GM04504 (cell line): Measurements from ENCODE around the gene NTN1.

Experiments used
- DNase-seq: peaks from one replicate; pipeline ENCODE4 v3.0.0-alpha.2; 2012; ENCODE audit warnings: low read depth

Gene NTN1

GRCh38 chr17:9006175-9006767 lies 15.0 kb upstream of the NTN1 start:
- no peak for DNase-seq

- DNase-seq, result no peak
These were observed 14.1 kb upstream of the NTN1 start for GRCh38 chr17:9007052-9007714.

- no peak for DNase-seq
These were observed 12.2 kb upstream of the NTN1 start for GRCh38 chr17:9009096-9009495.

GRCh38 chr17:9009737-9010136 lies 11.6 kb upstream of the NTN1 start:
- DNase-seq, result no peak

- no peak for DNase-seq
These were observed 10.3 kb upstream of the NTN1 start for GRCh38 chr17:9011001-9011400.

- no peak for DNase-seq
These were observed 4.3 kb upstream of the NTN1 start for GRCh38 chr17:9016941-9017552.

- no peak for DNase-seq
These were observed 2.6 kb upstream of the NTN1 start for GRCh38 chr17:9018726-9019125.

- no peak for DNase-seq
These were observed 1.1 kb upstream of the NTN1 start for GRCh38 chr17:9020096-9020823.

GRCh38 chr17:9020824-9021157 lies 519 bp upstream of the NTN1 start:
- DNase-seq, result no peak

- DNase-seq, result no peak
These were observed 772 bp downstream of the NTN1 start for GRCh38 chr17:9021992-9022572.

- no peak for DNase-seq
These were observed 1.5 kb downstream of the NTN1 start for GRCh38 chr17:9022573-9023391.

GRCh38 chr17:9023392-9024218 lies 2.3 kb downstream of the NTN1 start:
- DNase-seq, result no peak

GRCh38 chr17:9024497-9024896 lies 3.2 kb downstream of the NTN1 start:
- DNase-seq, result no peak

GRCh38 chr17:9026741-9027140 lies 5.4 kb downstream of the NTN1 start:
- DNase-seq, result no peak

- no peak for DNase-seq
These were observed 7.1 kb downstream of the NTN1 start for GRCh38 chr17:9028202-9028987.

GRCh38 chr17:9028988-9029570 lies 7.8 kb downstream of the NTN1 start:
- no peak for DNase-seq

- DNase-seq, result no peak
These were observed 10.8 kb downstream of the NTN1 start for GRCh38 chr17:9032151-9032550.

- no peak for DNase-seq
These were observed 11.3 kb downstream of the NTN1 start for GRCh38 chr17:9032583-9032982.

- DNase-seq, result no peak
These were observed 13.9 kb downstream of the NTN1 start for GRCh38 chr17:9035249-9035648.

- DNase-seq, result no peak
These were observed 15.0 kb downstream of the NTN1 start for GRCh38 chr17:9036336-9036735.
